SW 1271 (cell line): ENCODE results near the gene KMT5B.

Experiments used
- DNase-seq, 2 experiments: peaks; one replicate each; lab custom pipeline; 2025; lab: John Stamatoyannopoulos, UW

KMT5B gene

DNA sequence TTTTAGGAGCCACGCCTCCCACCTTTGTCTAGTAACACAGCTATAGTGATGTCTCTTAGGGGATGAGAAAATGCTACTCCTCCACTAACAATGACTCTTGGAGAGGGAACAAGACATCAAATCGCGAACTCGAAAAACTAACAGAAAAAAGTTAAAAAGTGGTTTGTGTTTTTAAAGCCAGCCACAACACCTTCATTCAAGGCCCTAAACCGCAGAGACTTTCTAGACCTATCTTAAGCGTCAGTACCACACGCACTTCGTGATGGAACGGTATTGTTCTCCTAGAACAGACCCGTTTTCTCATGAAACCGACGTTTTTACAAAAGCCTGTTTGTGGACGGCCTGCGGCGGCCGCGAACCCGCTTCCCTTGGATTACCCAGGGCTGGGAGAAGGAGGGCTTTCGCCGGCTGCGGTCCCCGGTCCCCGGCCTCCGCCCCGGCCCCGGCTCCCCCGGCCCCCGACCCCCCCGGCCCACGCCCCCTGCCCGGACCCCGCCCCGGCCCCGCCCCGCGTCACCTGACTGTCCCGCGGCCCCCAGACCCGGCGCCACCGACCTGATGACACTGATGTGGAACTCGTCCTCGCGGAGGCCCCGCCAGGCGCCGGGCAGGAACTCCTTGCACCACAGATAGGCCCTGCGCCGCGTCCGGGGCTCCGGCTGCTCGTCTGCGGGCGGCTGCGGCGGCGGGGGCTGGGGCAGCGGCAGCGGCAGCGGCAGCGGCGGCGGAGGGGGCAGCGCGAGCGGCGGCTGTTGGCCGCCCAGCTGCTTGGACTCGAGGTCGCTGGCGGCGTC lies 92.6 kb downstream of the KMT5B start:
- peak in 1 of 2 experiments; percentile 19 for DNase-seq

DNA sequence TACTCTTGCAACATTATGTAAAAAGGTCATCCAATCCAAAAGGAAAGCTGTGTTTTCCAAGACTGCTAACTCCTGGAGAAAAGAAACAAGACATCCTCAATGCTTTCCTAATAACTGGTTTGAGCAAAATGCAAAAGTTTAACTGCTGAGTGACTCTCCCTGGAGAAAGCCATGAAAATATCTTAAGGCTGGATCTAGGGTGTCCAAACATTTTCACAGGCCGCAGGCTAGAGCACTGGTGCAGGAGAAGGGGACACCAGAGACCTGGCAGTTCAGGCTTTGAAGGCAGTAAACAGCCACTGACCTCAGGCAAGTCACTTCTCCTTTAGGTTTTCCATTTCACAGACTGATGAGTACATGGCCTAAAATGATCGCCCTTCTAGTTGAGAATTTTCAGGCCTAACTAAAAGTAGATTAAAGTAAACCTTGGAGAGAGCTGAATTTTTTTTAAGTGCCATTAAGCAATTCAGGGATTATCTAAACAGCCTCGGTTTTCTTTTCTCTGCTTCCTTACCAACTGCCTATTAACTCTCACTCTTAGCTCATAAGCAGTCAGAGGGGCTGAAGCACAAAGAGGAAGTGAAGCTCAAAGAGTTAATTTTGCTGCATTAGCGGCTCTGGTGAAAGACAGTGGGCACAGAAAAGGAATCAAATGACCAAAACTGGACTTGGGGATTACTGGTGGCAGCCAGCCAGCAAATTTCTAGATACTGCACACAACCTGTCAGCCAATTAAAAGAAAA lies 94.2 kb downstream of the KMT5B start:
- DNase-seq = no peak

DNA sequence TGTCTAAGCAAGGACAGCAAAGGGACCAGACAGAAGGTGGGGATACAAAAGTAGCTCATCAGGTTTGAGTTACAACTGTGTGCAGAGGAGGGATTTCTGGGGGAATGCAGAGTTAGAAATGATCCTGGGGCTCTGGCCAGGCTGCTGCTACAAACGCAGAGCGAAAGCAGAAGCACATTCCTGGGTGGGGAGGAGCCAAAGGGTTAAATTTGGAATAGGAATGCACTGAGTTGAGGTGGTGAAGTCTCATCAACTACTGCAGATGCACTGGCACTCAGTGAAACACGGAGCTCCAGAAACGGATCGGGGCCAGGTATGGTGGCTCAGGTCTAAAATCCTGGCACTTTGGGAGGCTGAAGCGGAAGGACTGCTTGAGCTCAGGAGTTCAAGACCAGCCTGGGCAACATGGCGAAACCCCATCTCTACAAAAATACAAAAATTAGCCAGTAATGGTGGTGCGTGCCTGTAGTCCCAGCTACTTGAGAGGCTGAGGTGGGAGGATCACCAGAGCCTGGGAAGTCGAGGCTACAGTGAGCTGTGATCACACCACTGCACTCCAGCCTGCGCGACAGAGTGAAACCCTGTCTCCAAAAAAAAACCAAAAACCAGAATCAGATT lies 95.1 kb downstream of the KMT5B start:
- DNase-seq = no peak

DNA sequence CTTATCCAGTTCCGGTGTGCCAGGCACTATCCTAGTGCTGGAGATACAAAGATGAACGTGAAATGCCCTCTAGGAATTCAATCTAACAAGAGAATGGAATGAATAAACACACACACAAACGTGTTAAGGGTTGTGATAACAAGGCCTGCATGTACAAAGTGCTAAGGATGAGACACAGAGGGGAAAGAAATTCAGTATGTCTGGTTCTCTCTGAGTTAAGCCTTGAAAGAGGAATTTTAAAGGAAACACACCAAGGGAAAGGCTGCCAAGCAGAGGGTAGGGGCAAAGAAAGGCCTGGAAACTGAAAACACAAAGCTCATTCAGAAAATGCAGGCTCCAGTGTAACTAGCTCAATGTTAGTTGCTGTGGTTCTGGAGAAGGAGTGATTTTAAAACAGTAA lies 96.1 kb downstream of the KMT5B start:
- no peak for DNase-seq

DNA sequence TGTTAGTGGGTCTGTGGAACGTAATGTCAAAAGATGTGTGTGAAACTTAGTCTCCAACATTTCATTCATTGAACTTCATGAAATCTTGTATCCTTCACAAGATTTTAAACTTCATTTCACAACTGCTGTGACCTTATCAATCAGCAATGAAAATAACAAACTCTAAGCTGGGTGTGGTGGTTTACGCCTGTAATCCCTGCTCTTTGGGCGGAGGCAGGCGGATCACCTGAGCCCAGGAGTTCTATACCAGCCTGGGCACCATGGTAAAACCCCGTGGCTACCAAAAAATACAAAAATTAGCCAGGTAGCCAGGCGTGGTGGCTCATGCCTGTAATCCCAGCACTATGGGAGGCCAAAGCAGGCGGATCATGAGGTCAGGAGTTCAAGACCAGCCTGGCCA lies 97.0 kb downstream of the KMT5B start:
- DNase-seq = no peak

GRCh38 chr11:68115285-68115684 lies 97.8 kb downstream of the KMT5B start:
- no peak for DNase-seq

DNA sequence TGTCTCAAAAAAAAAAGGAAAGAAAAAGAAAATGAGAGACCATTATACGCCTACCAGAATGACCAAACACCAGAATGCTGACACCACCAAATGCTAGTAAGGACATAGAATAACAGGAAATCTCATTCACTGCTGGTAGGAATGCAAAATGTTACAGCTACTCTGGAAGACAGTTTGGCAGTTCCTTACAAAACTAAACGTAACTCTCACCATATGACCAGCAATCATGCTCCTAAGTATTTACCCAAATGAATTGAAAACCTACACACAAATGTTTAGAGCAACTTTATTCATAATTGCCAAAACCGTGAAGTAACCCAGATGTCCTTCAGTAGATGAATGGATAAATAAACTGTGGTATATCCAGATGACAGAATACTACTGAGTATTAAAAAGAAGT lies 99.1 kb downstream of the KMT5B start:
- no peak for DNase-seq

DNA sequence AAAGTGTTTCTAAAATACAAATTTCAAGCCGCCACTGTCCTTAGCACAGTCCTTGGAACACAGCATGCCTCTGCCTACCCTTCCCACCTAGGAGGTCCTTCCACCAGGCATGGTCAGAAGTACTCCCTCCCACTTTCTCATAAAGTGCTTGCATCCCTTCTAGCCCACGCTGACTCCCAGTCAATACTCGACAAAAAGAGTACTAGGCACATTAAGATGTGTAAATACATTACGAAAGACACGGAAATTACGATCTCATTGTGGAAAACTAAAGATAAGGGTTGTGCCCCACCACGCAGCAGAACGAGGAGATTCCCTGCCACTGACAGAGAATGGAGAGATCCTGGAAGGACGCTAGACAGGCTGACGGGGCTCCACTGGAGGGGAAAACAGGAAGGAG lies 105.4 kb downstream of the KMT5B start:
- DNase-seq = no peak

DNA sequence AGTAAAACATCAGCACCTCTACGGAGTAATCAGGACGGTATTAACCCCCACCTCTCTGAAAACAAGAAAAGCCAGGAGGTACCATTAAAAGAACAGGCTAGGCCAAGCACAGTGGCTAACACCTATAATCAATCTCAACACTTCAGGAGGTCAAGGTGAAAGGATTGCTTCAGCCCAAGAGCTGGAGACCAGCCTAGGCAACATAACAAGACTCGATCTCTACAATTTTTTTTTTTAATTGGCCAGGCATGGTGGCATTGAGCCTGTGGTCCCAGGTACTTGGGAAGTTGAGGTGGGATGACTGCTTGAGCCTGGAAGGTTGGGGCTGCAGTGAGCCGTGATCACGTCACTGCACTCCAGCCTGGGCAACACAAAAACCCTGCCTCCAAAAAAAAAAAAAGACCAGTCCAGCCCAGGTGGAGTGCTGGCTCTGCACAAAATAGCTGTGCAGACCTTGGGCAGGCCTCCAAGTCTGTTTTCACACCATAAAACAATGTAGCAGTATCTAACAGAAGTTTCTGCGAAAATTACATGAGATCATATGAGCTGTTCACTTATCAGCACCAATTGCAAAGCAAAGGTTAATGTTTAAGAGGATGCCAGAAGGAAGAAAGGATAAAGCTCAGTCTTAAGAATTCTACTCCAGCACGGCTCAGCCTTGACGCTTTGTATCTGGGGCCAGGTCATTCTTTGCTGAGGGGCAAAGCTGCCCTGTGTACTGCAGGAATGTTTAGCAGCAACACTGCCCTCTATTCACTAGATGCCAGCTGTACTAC lies 106.7 kb downstream of the KMT5B start:
- no peak for DNase-seq
